H1 (cell line): ENCODE measurements around the gene NEDD4L. TPM values are rescaled to one million over a fixed set of nuclear protein-coding genes. Genes with fewer than 3 reads are reported as not detected.

ENCODE experiments used
- CTCF ChIA-PET: fragments of 300-600 bp; sonication (Branson Sonifier 250); formaldehyde crosslinking; loops from one replicate; lab custom pipeline; 2021; ENCODE audit not compliant: partially characterized antibody; lab: Charles Lee
- POLR2A ChIA-PET: fragments of 300-600 bp; sonication (Branson Sonifier 250); formaldehyde crosslinking; loops from one replicate; lab custom pipeline; 2021; ENCODE audit warnings: inconsistent platforms; ENCODE audit not compliant: partially characterized antibody; lab: Charles Lee
- DNase-seq, 2 experiments: peaks; one replicate each; pipeline versions ENCODE4 v3.0.0 to v3.0.0-alpha.2; 2010 to 2022; ENCODE audit warnings: low spot score in 2 of 2, low read depth in 1 of 2, mixed read lengths in 1 of 2
- FAIRE-seq: peaks from 2 replicates; lab custom pipeline; 2011; peaks lifted over from hg19 to GRCh38; lab: Jason Lieb, UNC
- H2AFZ ChIP-seq: 2 replicates; pipeline ENCODE4 v1.8.1; 2012; ENCODE audit warnings: low read length, inconsistent platforms
- H2AK5ac ChIP-seq: 2 replicates; pipeline ENCODE4 v1.6.1; 2013; ENCODE audit warnings: low read depth, low read length
- H2BK120ac ChIP-seq: replicated peaks from 2 replicates; pipeline ENCODE3; 2013; ENCODE audit warnings: low read depth, low read length, inconsistent platforms
- H2BK12ac ChIP-seq: 2 replicates; pipeline ENCODE4 v1.6.1; 2013; ENCODE audit warnings: low read depth, low read length
- H2BK15ac ChIP-seq: 2 replicates; pipeline ENCODE4 v1.6.1; 2013; ENCODE audit warnings: low read length
- H2BK20ac ChIP-seq: 2 replicates; pipeline ENCODE4 v1.6.1; 2013; ENCODE audit warnings: low read length
- H2BK5ac ChIP-seq: 2 replicates; pipeline ENCODE4 v1.6.1; 2013; ENCODE audit warnings: low read depth, low read length
- H3K14ac ChIP-seq: 2 replicates; pipeline ENCODE4 v1.6.1; 2013; ENCODE audit warnings: inconsistent platforms; ENCODE audit not compliant: insufficient read length
- H3K18ac ChIP-seq: 2 replicates; pipeline ENCODE4 v1.6.1; 2013; ENCODE audit warnings: low read length; ENCODE audit errors: extremely low read depth
- H3K23ac ChIP-seq: 2 replicates; pipeline ENCODE4 v1.6.1; 2013; ENCODE audit warnings: inconsistent platforms; ENCODE audit not compliant: insufficient read length
- H3K23me2 ChIP-seq: 2 replicates; pipeline ENCODE4 v1.6.1; 2013; ENCODE audit warnings: low read depth, low read length
- H3K27ac ChIP-seq: 2 replicates; pipeline ENCODE4 v1.6.1; 2011; ENCODE audit warnings: low read depth, low read length, inconsistent platforms
- H3K27me3 ChIP-seq, 4 experiments: replicated peaks in 1 of 4; 1 replicate in 1 of 4; 2 replicates in 3 of 4; pipeline versions ENCODE4 v1.6.1 to v1.8.1; 2011 to 2013; ENCODE audit warnings: low read length in 3 of 4, mild to moderate bottlenecking in 3 of 4, inconsistent platforms in 2 of 4, mixed read lengths in 2 of 4, moderate library complexity in 1 of 4; ENCODE audit not compliant: control insufficient read depth in 3 of 4, insufficient read depth in 3 of 4; ENCODE audit errors: extremely low read depth in 1 of 4
- H3K36me3 ChIP-seq, 4 experiments: 2 replicates each; pipeline versions ENCODE4 v1.6.1 to v1.8.1; 2011 to 2013; ENCODE audit warnings: mild to moderate bottlenecking in 4 of 4, low read length in 3 of 4, moderate library complexity in 2 of 4, control low read depth in 1 of 4, inconsistent platforms in 1 of 4; ENCODE audit not compliant: insufficient read depth in 4 of 4, control insufficient read depth in 2 of 4
- H3K4ac ChIP-seq: replicated peaks from 2 replicates; pipeline ENCODE3; 2013; ENCODE audit warnings: low read length, low read depth, mixed read lengths, inconsistent platforms; ENCODE audit not compliant: insufficient read length
- H3K4me1 ChIP-seq, 4 experiments: replicated peaks in 1 of 4; 1 replicate in 1 of 4; 2 replicates in 3 of 4; pipeline versions ENCODE4 v1.6.1 to v1.8.1; 2011 to 2013; ENCODE audit warnings: low read length in 3 of 4, inconsistent platforms in 2 of 4, mixed read lengths in 1 of 4; ENCODE audit not compliant: insufficient read depth in 4 of 4, control insufficient read depth in 3 of 4
- H3K4me2 ChIP-seq, 2 experiments: 2 replicates each; pipeline versions ENCODE4 v1.6.1 to v1.8.1; 2011 to 2013; ENCODE audit warnings: low read depth in 2 of 2, low read length in 2 of 2, control low read depth in 1 of 2, inconsistent platforms in 1 of 2, mild to moderate bottlenecking in 1 of 2; ENCODE audit not compliant: insufficient read depth in 1 of 2
- H3K4me3 ChIP-seq, 4 experiments: fragments of 200-600, 300-600 bp in 1 of 4; sonication (generic), shearing (Covaris generic), sonication (Bioruptor Twin) in 1 of 4; 2 replicates each; pipeline versions ENCODE4 v1.5.1 to v1.8.1; 2011 to 2016; ENCODE audit warnings: low read length in 4 of 4, low read depth in 3 of 4, control low read depth in 2 of 4, inconsistent platforms in 2 of 4, mild to moderate bottlenecking in 2 of 4, mixed read lengths in 1 of 4, moderate library complexity in 1 of 4; ENCODE audit not compliant: insufficient read depth in 2 of 4; ENCODE audit errors: extremely low read depth in 1 of 4
- H3K56ac ChIP-seq: replicated peaks from 2 replicates; pipeline ENCODE3; 2013; ENCODE audit warnings: low read depth, mild to moderate bottlenecking, mixed read lengths, low read length, inconsistent platforms; ENCODE audit not compliant: insufficient read length
- H3K79me1 ChIP-seq: 2 replicates; pipeline ENCODE4 v1.6.1; 2013; ENCODE audit warnings: low read depth, low read length, control low read depth
- H3K79me2 ChIP-seq, 2 experiments: 2 replicates each; pipeline versions ENCODE4 v1.6.1 to v1.8.1; 2012 to 2013; ENCODE audit warnings: low read length in 2 of 2, mild to moderate bottlenecking in 2 of 2, inconsistent platforms in 1 of 2; ENCODE audit not compliant: insufficient read depth in 2 of 2, control insufficient read depth in 1 of 2
- H3K9ac ChIP-seq, 4 experiments: replicated peaks in 1 of 4; 1 replicate in 1 of 4; 2 replicates in 3 of 4; pipeline versions ENCODE4 v1.6.1 to v1.8.1; 2011 to 2013; ENCODE audit warnings: low read depth in 3 of 4, low read length in 3 of 4, control low read depth in 2 of 4, mild to moderate bottlenecking in 2 of 4, moderate library complexity in 2 of 4, inconsistent platforms in 1 of 4; ENCODE audit errors: extremely low read depth in 1 of 4
- H3K9me3 ChIP-seq, 2 experiments: 2 replicates each; pipeline versions ENCODE4 v1.6.1 to v1.8.1; 2012 to 2013; ENCODE audit warnings: mild to moderate bottlenecking in 2 of 2, moderate library complexity in 2 of 2, control low read depth in 1 of 2, inconsistent platforms in 1 of 2, low read depth in 1 of 2, low read length in 1 of 2, mixed read lengths in 1 of 2; ENCODE audit not compliant: insufficient read depth in 2 of 2
- H4K20me1 ChIP-seq, 2 experiments: replicated peaks in 1 of 2; 2 replicates each; pipeline versions ENCODE3 to v1.8.1; 2011 to 2013; ENCODE audit warnings: inconsistent platforms in 2 of 2, low read length in 2 of 2, mild to moderate bottlenecking in 1 of 2; ENCODE audit not compliant: insufficient read depth in 2 of 2, control insufficient read depth in 1 of 2
- H4K5ac ChIP-seq: 2 replicates; pipeline ENCODE4 v1.6.1; 2013; ENCODE audit warnings: low read length, low read depth, mixed read lengths, inconsistent platforms; ENCODE audit not compliant: insufficient read length
- H4K8ac ChIP-seq: 2 replicates; pipeline ENCODE4 v1.8.0; 2013; ENCODE audit warnings: mild to moderate bottlenecking, moderate library complexity, low read length, inconsistent platforms; ENCODE audit not compliant: insufficient read depth; ENCODE audit errors: extremely low read depth
- H4K91ac ChIP-seq: replicated peaks from 2 replicates; pipeline ENCODE3; 2013; ENCODE audit warnings: low read length, mixed read lengths, inconsistent platforms; ENCODE audit not compliant: insufficient read length
- RXRA ChIP-seq: IDR thresholded peaks from 2 replicates; pipeline ENCODE4 v1.6.1; 2011; ENCODE audit warnings: low read depth, mild to moderate bottlenecking, low read length, moderate library complexity; ENCODE audit not compliant: insufficient read depth
- TCF12 ChIP-seq: IDR thresholded peaks from 2 replicates; pipeline ENCODE4 v1.6.1; 2011; ENCODE audit warnings: low read depth, mild to moderate bottlenecking, low read length
- WGBS, 2 experiments: shearing (Covaris generic) in 1 of 2; methylation state at CpG; one replicate each; pipeline versions ENCODE4 v1.1.6 to v1.1.7; 2013 to 2015; ENCODE audit warnings: low lambda C conversion rate in 2 of 2, mixed read lengths in 2 of 2, inconsistent platforms in 1 of 2, low coverage in 1 of 2, missing lambda C conversion rate in 1 of 2; ENCODE audit not compliant: insufficient replicate concordance in 2 of 2, insufficient coverage in 1 of 2, insufficient read length in 1 of 2; ENCODE audit errors: extremely low coverage in 1 of 2, missing lambda C conversion rate in 1 of 2; 5-methylcytosine and 5-hydroxymethylcytosine counted together
- polyA plus RNA-seq, 7 experiments: library from polyadenylated mRNA; depleted of rRNA in 3 of 7; stranded (reverse) in 5 of 7; unstranded in 2 of 7; fragments of >200 nt in 5 of 7; fragments of 200-250 nt in 2 of 7; gene quantifications; 1 replicate in 5 of 7; 2 replicates in 1 of 7; 4 replicates in 1 of 7; pipeline versions ENCODE4 v1.2.1 to v1.2.3, GENCODE V29; 2011 to 2013; ENCODE audit warnings: missing spikeins in 2 of 7, mixed read lengths in 2 of 7
- total RNA-seq: library from RNA; stranded (reverse); fragmentation: NEBNext Ultra II Directional; extraction: Animal tissue kit (Norgen Biotek cat#: 25700); gene quantifications from 2 replicates; pipeline ENCODE4 v1.2.1, GENCODE V29; 2021

NEDD4L gene
- total and polyA plus RNA-seq, 2 of the 8 experiments (the other 6 are each of a cell fraction or from before 2014, with no cell fraction given) = 37.3 to 69.8 TPM

DNA sequence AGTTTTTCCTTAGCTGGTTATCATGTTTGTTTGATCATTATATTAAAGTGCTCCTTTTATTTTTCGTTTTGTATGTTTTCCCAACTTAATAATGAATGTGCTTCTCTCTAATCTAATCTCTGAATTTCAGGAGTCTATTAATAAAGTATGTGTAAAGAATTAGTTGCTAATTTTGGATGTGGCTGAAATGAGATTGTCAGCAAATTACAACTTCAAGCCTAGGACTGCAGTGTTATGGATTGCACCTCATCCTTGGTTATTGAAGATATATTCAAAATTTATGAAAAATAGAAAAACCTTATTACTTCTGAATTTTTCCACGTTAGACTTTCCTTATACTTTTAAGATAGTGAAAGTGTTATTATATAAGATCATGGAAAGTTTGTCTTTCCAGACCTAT, 227.7 kb downstream of the NEDD4L start:
- no peak overlapping the region for H2AFZ ChIP-seq
- no peak overlapping the region for H3K27ac ChIP-seq
- no peaks in the 10 kb centered on the region for H3K36me3 ChIP-seq
- H3K23me2 ChIP-seq = no peaks in the 10 kb centered on the region
- WGBS, 2 experiments = 75% methylated on average over 2 of the region's 2 CpGs; no CpG with 5 or more reads in 1 of the 2 experiments
- no peak overlapping the region for H3K18ac ChIP-seq
- no peak overlapping the region for H2BK5ac ChIP-seq
- H3K4me2 ChIP-seq = no peak overlapping the region
- no peak overlapping the region for H2AK5ac ChIP-seq
- DNase-seq (no peak), FAIRE-seq (no peak)
- H3K56ac ChIP-seq = no peak overlapping the region
- H2BK15ac ChIP-seq = no peak overlapping the region
- no peak overlapping the region for H4K91ac ChIP-seq
- no peak overlapping the region for H3K14ac ChIP-seq
- H2BK20ac ChIP-seq = no peak overlapping the region
- ChIA-PET POLR2A (interaction anchor here (0.7 to 1.3 kb wide), 2 partner anchors 7 to 11 kb away, joined by 3 read pairs; no protein-coding TSS in a partner anchor), CTCF (interaction anchor here (0.6 to 1.8 kb wide), 4 partner anchors 9 to 176 kb away, joined by 3 to 4 read pairs (median 3); no protein-coding TSS in a partner anchor)
- no peaks in the 10 kb centered on the region for H3K9me3 ChIP-seq
- no peak overlapping the region for H4K5ac ChIP-seq
- H3K4me1 ChIP-seq = peaks cover 1 to 14% (median 3%) of the 10 kb centered on the region in 4 experiments
- H3K9ac ChIP-seq = no peak overlapping the region
- H2BK120ac ChIP-seq = no peak overlapping the region
- H3K4ac ChIP-seq = no peak overlapping the region
- H3K4me3 ChIP-seq = no peak overlapping the region
- H3K23ac ChIP-seq = no peak overlapping the region
- H2BK12ac ChIP-seq = no peak overlapping the region
- H3K79me2 ChIP-seq = peaks cover 0 to 31% of the 10 kb centered on the region in 2 experiments; a peak in 2 of 4 replicates
- H3K27me3 ChIP-seq = no peaks in the 10 kb centered on the region
- no peak overlapping the region for H4K8ac ChIP-seq
- peaks cover 0 to 3% of the 10 kb centered on the region in 2 experiments for H4K20me1 ChIP-seq
- peaks cover 8% of the 10 kb centered on the region; the same call in 1 of the 2 replicates for H3K79me1 ChIP-seq
- no peak for TF ChIP-seq TCF12
- no peak for TF ChIP-seq RXRA
